Left lung (tissue), 10 donors: Measurements from ENCODE around the gene ELL. TPM values are rescaled to one million over a fixed set of nuclear protein-coding genes. Genes with fewer than 3 reads are reported as not detected.

Experiments used
- ATAC-seq: fragments of 200-7000 bp; cut with Tn5 transposase; one replicate; pipeline ENCODE4 v1.9.1; 2020; ENCODE audit warnings: moderate library complexity
- DNase-seq, 4 donors: peaks; one replicate each; pipeline ENCODE4 v3.0.0-alpha.2; 2013 to 2020
- H3K27ac ChIP-seq, 2 donors: fragments of 200-600 bp; sonication (generic) in 1 of 2; one replicate each; pipeline versions ENCODE4 v1.5.0 to v1.8.0; 2020 to 2021
- H3K27me3 ChIP-seq, 2 donors: fragments of 200-600 bp; sonication (generic) in 1 of 2; one replicate each; pipeline versions ENCODE4 v1.5.0 to v1.8.0; 2020 to 2021
- H3K36me3 ChIP-seq, 2 donors: fragments of 200-600 bp; sonication (generic) in 1 of 2; one replicate each; pipeline versions ENCODE4 v1.5.0 to v1.8.0; 2020 to 2021
- H3K4me1 ChIP-seq, 2 donors: fragments of 200-600 bp; one replicate each; pipeline ENCODE4 v1.8.0; 2021
- H3K4me3 ChIP-seq, 2 donors: fragments of 200-600 bp; sonication (generic) in 1 of 2; one replicate each; pipeline versions ENCODE4 v1.5.0 to v1.8.0; 2020 to 2021; ENCODE audit warnings: mild to moderate bottlenecking in 1 of 2
- H3K9me3 ChIP-seq, 2 donors: fragments of 200-600 bp; sonication (generic) in 1 of 2; one replicate each; pipeline versions ENCODE4 v1.5.0 to v1.8.0; 2020 to 2021
- CTCF ChIP-seq, 2 donors: fragments of 200-600 bp; sonication (generic) in 1 of 2; IDR thresholded peaks; one replicate each; pipeline versions ENCODE4 v1.5.0 to v1.8.0; 2021; ENCODE audit warnings: antibody characterized with exemption in 2 of 2
- intact Hi-C, 2 donors: fragments of 100-400 bp; cut with DNase I; formaldehyde crosslinking; loops; one replicate each; pipeline versions ENCODE4 v1.11.2 to v1.14.2; 2022
- polyA plus RNA-seq, 6 donors: library from polyadenylated mRNA; unstranded; fragments of 120-200 nt; gene quantifications; one replicate each; pipeline ENCODE4 v1.2.1, GENCODE V29; 2013; ENCODE audit not compliant: insufficient read length in 6 of 6
- total RNA-seq, 2 donors: library from RNA; stranded (reverse); fragmentation: NEBNext Ultra II Directional; extraction: Animal tissue kit (Norgen Biotek cat#: 25700); gene quantifications; one replicate each; pipeline ENCODE4 v1.2.1, GENCODE V29; 2021
- donor health status: DM: no; HTN: yes; CAD: no.
- donor health status: DM: no; HTN: no; CAD: no.

ELL gene
- total and polyA plus RNA-seq, 8 donors: 8.5 to 22.9 (median 9.9) TPM

GRCh38 chr19:18439910-18440237, 82.0 kb downstream of the ELL start:
- DNase-seq (no peak), ATAC-seq (no peak)
- intact Hi-C loops: no loop called here
- TF ChIP-seq CTCF (IDR thresholded peaks at IDR 0.05): no peak
- Histone ChIP-seq H3K4me3 (no peak overlapping the region), H3K9me3 (no peaks in the 10 kb centered on the region), H3K36me3 (peaks cover 0 to 31% of the 10 kb centered on the region in 2 donors), H3K27ac (no peak overlapping the region), H3K27me3 (peaks cover 0 to 37% of the 10 kb centered on the region in 2 donors), H3K4me1 (peaks cover 4 to 37% of the 10 kb centered on the region in 2 donors)

GRCh38 chr19:18439025-18439909, 82.6 kb downstream of the ELL start:
- no peak for TF ChIP-seq CTCF (IDR thresholded peaks at IDR 0.05)
- Histone ChIP-seq H3K27ac (no peak overlapping the region), H3K4me3 (no peak overlapping the region), H3K9me3 (no peaks in the 10 kb centered on the region), H3K27me3 (peaks cover 0 to 43% of the 10 kb centered on the region in 2 donors), H3K36me3 (peaks cover 0 to 24% of the 10 kb centered on the region in 2 donors), H3K4me1 (peaks cover 4 to 38% of the 10 kb centered on the region in 2 donors)
- no peak for ATAC-seq
- peak in 1 of 4 donors; percentile 66 for DNase-seq
- intact Hi-C loops: no loop called here

- TF ChIP-seq CTCF (IDR thresholded peaks at IDR 0.05): no peak
- H3K4me3 ChIP-seq: peak overlapping the region; percentile 43 to 48
- intact Hi-C loops: no loop called here
- DNase-seq (peak in 1 of 4 donors; percentile 66), ATAC-seq (no peak)
- H3K4me1 ChIP-seq: peaks cover 4 to 43% of the 10 kb centered on the region in 2 donors
- peaks cover 0 to 51% of the 10 kb centered on the region in 2 donors for H3K27me3 ChIP-seq
- peak overlapping the region; percentile 9 to 47 for H3K27ac ChIP-seq
- no peaks in the 10 kb centered on the region for H3K9me3 ChIP-seq
- H3K36me3 ChIP-seq: peaks cover 0 to 17% of the 10 kb centered on the region in 2 donors
Measured at GRCh38 chr19:18438331-18439024, 83.4 kb downstream of the ELL start.

GRCh38 chr19:18437491-18438330, 84.2 kb downstream of the ELL start, which contains the start of gene ISYNA1:
Gene ISYNA1, minus strand, starts transcription at chr19:18438133. Its CDS starts 154 bp downstream, at chr19:18437979.
- TF ChIP-seq CTCF (IDR thresholded peaks at IDR 0.05): no peak
- intact Hi-C loops: no loop called here
- peaks cover 9 to 50% of the 10 kb centered on the region in 2 donors for H3K4me1 ChIP-seq

More at GRCh38 chr19:18437491-18438330, 84.2 kb downstream of the ELL start, which contains the start of gene ISYNA1:
- H3K27ac ChIP-seq: peak within 1 kb of the TSS; percentile 20 to 47
- ATAC-seq (peak; percentile 47), DNase-seq (peak in 1 of 4 donors; percentile 52)
- peaks cover 0 to 9% of the 10 kb centered on the region in 2 donors for H3K36me3 ChIP-seq
- peak within 1 kb of the TSS; percentile 43 to 48 for H3K4me3 ChIP-seq
- peaks cover 0 to 59% of the 10 kb centered on the region in 2 donors for H3K27me3 ChIP-seq
- H3K9me3 ChIP-seq: no peaks in the 10 kb centered on the region
